Measurements from ENCODE around the gene RPL35. TPM values are rescaled to one million over a fixed set of nuclear protein-coding genes. Genes with fewer than 3 reads are reported as not detected.

Gene RPL35
- total and polyA plus RNA-seq, 10 of the 15 experiments (the other 5 are each of a cell fraction or from before 2014, with no cell fraction given), result 2,572 to 6,300 (median 3,864) TPM

DNA sequence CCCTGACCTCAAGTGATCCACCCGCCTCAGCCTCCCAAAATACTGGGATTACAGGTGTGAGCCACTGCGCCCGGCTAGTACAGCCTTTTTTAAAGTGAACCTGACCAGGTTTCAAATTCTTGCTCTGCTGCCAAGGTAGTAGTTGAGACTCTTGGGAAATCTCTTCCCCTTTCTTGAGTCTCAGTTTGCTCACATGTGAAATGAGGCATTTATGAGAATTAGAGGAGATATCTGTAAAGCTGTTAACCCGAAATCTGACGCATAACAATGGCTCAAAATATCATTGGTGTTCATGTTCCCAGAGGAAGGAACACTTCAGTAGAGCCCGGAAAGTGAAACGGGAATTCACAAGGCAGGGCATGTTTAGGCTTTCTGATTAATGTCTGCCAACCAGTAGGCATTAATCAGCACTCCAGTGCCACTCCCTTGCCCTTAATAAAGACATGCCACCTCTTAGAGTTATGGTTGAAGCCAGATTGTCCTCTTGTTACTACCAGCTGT is 1.7 kb upstream of the RPL35 start (continued):
- TF ChIP-seq, protein P1, sequence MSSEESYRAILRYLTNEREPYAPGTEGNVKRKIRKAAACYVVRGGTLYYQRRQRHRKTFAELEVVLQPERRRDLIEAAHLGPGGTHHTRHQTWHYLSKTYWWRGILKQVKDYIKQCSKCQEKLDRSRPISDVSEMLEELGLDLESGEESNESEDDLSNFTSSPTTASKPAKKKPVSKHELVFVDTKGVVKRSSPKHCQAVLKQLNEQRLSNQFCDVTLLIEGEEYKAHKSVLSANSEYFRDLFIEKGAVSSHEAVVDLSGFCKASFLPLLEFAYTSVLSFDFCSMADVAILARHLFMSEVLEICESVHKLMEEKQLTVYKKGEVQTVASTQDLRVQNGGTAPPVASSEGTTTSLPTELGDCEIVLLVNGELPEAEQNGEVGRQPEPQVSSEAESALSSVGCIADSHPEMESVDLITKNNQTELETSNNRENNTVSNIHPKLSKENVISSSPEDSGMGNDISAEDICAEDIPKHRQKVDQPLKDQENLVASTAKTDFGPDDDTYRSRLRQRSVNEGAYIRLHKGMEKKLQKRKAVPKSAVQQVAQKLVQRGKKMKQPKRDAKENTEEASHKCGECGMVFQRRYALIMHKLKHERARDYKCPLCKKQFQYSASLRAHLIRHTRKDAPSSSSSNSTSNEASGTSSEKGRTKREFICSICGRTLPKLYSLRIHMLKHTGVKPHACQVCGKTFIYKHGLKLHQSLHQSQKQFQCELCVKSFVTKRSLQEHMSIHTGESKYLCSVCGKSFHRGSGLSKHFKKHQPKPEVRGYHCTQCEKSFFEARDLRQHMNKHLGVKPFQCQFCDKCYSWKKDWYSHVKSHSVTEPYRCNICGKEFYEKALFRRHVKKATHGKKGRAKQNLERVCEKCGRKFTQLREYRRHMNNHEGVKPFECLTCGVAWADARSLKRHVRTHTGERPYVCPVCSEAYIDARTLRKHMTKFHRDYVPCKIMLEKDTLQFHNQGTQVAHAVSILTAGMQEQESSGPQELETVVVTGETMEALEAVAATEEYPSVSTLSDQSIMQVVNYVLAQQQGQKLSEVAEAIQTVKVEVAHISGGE (CRISPR knock-in tag; IDR thresholded peaks at IDR 0.05), result no peak
- TF ChIP-seq SP1 (IDR thresholded peaks at IDR 0.05; ENCODE audit: low read depth, low read length), result no peak

DNA sequence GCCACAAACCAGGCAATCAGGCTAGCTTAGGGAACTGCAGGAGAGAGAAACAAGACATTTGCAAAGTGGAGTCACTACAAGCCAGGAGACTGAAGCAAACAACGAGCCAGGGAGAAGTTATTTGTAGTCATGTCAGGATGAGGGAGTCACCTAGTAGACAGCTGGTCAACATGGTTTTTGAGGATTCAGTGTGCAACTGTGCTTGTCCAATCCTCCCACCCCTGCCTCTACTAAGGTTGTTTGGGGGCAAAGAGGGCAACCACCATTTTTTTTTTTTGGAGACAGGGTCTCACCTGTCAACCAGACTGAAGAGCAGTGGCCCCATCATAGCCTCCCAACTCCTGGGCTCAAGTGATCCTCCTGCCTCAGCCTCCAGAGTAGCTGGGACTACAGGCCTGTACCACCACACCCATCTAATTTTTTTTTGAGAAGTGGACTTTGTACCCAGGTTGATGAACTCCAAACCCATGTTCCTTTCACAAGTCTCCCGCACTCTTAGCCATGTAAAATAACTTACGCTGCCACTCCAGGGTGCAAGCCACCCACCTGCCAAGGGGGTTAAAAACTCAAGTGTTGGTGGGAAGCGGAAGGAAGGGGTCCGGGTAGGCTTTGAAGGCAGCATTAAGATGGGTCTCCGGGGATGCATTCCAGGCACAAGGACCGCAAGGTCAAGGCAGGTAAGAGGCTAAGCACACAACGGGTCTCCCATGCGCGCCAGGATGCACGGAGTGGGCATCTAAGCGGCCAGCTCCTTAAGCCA is 995 bp downstream of the RPL35 start:
- Histone ChIP-seq H3K27me3 (replicated peaks in 1 of 2; ENCODE audit: control insufficient read depth in 2 of 2, insufficient read depth in 2 of 2, low read length in 1 of 2) (no peaks in the 10 kb centered on the region), H3K9ac (ENCODE audit: control insufficient read depth, insufficient read depth, low read length) (peak overlapping the region; percentile 99), H3K9me3 (replicated peaks; ENCODE audit: control insufficient read depth, insufficient read depth, low read length) (no peaks in the 10 kb centered on the region), H3K4me3 (peak overlapping the region; percentile 95), H2AFZ (ENCODE audit: control insufficient read depth, low read depth, low read length) (no peak overlapping the region), H3K79me2 (ENCODE audit: control insufficient read depth, insufficient read depth, low read length) (peaks cover 40% of the 10 kb centered on the region), H3K4me2 (ENCODE audit: control insufficient read depth, insufficient read depth) (peak overlapping the region; percentile 99), H3K27ac (ENCODE audit: control insufficient read depth, insufficient read depth) (peak overlapping the region; percentile 83), H3K36me3 (ENCODE audit: control insufficient read depth in 2 of 2, insufficient read depth in 2 of 2, low read length in 1 of 2) (peaks cover 28 to 30% of the 10 kb centered on the region in 2 experiments; a peak in 3 of 4 replicates), H4K20me1 (ENCODE audit: control insufficient read depth, insufficient read depth) (peaks cover 18% of the 10 kb centered on the region), H3K4me1 (ENCODE audit: control insufficient read depth, insufficient read depth, low read length) (peaks cover 13% of the 10 kb centered on the region)
- POLR2A ChIA-PET, result interaction anchor here (0.7 to 3.9 kb wide), 7 partner anchors 12 to 96 kb away, joined by 3 to 92 read pairs (median 6); partner anchors contain the start of genes GOLGA1 and NR6A1
- FAIRE-seq (no peak), ATAC-seq (no peak), DNase-seq (ENCODE audit: low read depth, low spot score) (no peak)
- intact Hi-C loops (cut with micrococcal nuclease; ENCODE audit: unreplicated experiment) (loop anchor here (5.0 to 10.0 kb wide), 3 partner anchors 382 to 774 kb away; partner anchors contain the start of gene HSPA5), in situ Hi-C loops (cut with MboI) (loop anchor here (25.0 kb wide), 1 partner anchor 1948 kb away; the partner anchor contains the start of genes RC3H2 and ZBTB6)
- RAD21 ChIA-PET (ENCODE audit: unreplicated experiment), result interaction anchor here (0.5 to 4.1 kb wide), 6 partner anchors 9 to 511 kb away, joined by 3 to 29 read pairs (median 8); partner anchors contain the start of gene NR6A1
- no peak for TF ChIP-seq ZNF384 (IDR thresholded peaks at IDR 0.05; ENCODE audit: borderline replicate concordance, low read depth, low read length)
- 0 out of 2 replicates have a peak, but pooled peaks have one; percentile 47 for TF ChIP-seq POLR2AphosphoS5 (IDR thresholded peaks at IDR 0.05; ENCODE audit: low read length)
- SMC1A ChIA-PET (ENCODE audit: uncharacterized antibody, unreplicated experiment), result interaction anchor here (0.8 to 5.1 kb wide), 7 partner anchors 8 to 367 kb away, joined by 4 to 37 read pairs (median 4); partner anchors contain the start of genes NR6A1 and WDR38
- BruUV-seq (replicated peaks), result no TSS peak
- CTCF ChIA-PET, result interaction anchor here (0.8 to 26.5 kb wide), 8 partner anchors 8 to 512 kb away, joined by 3 to 575 read pairs (median 8); partner anchors contain the start of genes NR6A1, OLFML2A and WDR38
- under 1% methylated on average over 12 of the region's 12 CpGs for WGBS (ENCODE audit: insufficient coverage, insufficient replicate concordance, low lambda C conversion rate, missing lambda C conversion rate)

All from GM12878 (cell line).